PC-3 (cell line): Measurements from ENCODE around the gene FASTK. TPM values are rescaled to one million over a fixed set of nuclear protein-coding genes. Genes with fewer than 3 reads are reported as not detected.

Experiments used
- ATAC-seq: fragments of 200-7000 bp; cut with Tn5 transposase; 2 replicates; pipeline ENCODE4 v1.9.1; 2020; ENCODE audit warnings: mild to moderate bottlenecking, moderate library complexity
- Bru-seq: library from RNA; stranded (reverse); fragments of 400-500 nt; gene quantifications from one replicate; lab custom pipeline; 2021; lab: Mats Ljungman, UMichigan
- BruChase-seq, 2 experiments: library from RNA; stranded (reverse); fragments of 400-500 nt; gene quantifications; one replicate each; lab custom pipeline; 2021; lab: Mats Ljungman, UMichigan
- BruUV-seq: library from RNA; stranded (reverse); fragments of 400-500 nt; replicated peaks from 2 replicates; lab custom pipeline; 2021; lab: Mats Ljungman, UMichigan
- CTCF ChIA-PET: fragments of 300-600 bp; sonication (Branson Sonifier 250); formaldehyde crosslinking; loops from one replicate; lab custom pipeline; 2022; ENCODE audit warnings: antibody characterized with exemption; lab: Charles Lee
- POLR2A ChIA-PET: fragments of 300-600 bp; sonication (Branson Sonifier 250); formaldehyde crosslinking; loops from one replicate; lab custom pipeline; 2022; ENCODE audit warnings: antibody characterized with exemption; ENCODE audit not compliant: unreplicated experiment; lab: Charles Lee
- DNase-seq: peaks from one replicate; pipeline ENCODE4 v3.0.0-alpha.2; 2015
- H2AFZ ChIP-seq: fragments of 300-600 bp; sonication (generic); 2 replicates; pipeline ENCODE4 v1.6.0; 2016; ENCODE audit warnings: antibody characterized with exemption, low read length
- H3F3A ChIP-seq: fragments of 300-600 bp; sonication (generic); one replicate; pipeline ENCODE4 v1.6.0; 2017; ENCODE audit warnings: antibody characterized with exemption, low read length, control low read depth, mild to moderate bottlenecking; ENCODE audit not compliant: unreplicated experiment
- H3K27ac ChIP-seq: fragments of 300-600 bp; sonication (generic); 2 replicates; pipeline ENCODE4 v1.5.1; 2016; ENCODE audit warnings: mild to moderate bottlenecking, low read length
- H3K27me3 ChIP-seq: fragments of 300-600 bp; sonication (generic); 2 replicates; pipeline ENCODE4 v1.6.1; 2016; ENCODE audit warnings: low read length, mixed read lengths
- H3K36me3 ChIP-seq: fragments of 300-600 bp; sonication (generic); 2 replicates; pipeline ENCODE4 v1.6.1; 2016; ENCODE audit warnings: low read depth, mixed run types, low read length, mixed read lengths
- H3K4me1 ChIP-seq: fragments of 300-600 bp; sonication (generic); 2 replicates; pipeline ENCODE4 v1.5.1; 2016; ENCODE audit warnings: low read length; ENCODE audit not compliant: insufficient read depth
- H3K4me2 ChIP-seq: fragments of 300-600 bp; sonication (generic); 2 replicates; pipeline ENCODE4 v1.6.0; 2016; ENCODE audit warnings: low read length
- H3K4me3 ChIP-seq: fragments of 300-600 bp; sonication (generic); 2 replicates; pipeline ENCODE4 v1.5.1; 2016; ENCODE audit warnings: mild to moderate bottlenecking, low read length, mixed read lengths
- H3K79me2 ChIP-seq: fragments of 300-600 bp; sonication (generic); 2 replicates; pipeline ENCODE4 v1.6.1; 2017; ENCODE audit warnings: low read length, mixed read lengths
- H3K9ac ChIP-seq: fragments of 300-600 bp; sonication (generic); 2 replicates; pipeline ENCODE4 v1.6.0; 2016; ENCODE audit warnings: mild to moderate bottlenecking, low read length
- H3K9me2 ChIP-seq: fragments of 300-600 bp; sonication (generic); replicated peaks from 2 replicates; pipeline ENCODE4 v1.6.1; 2016; ENCODE audit warnings: mixed run types, low read length, mixed read lengths
- H3K9me3 ChIP-seq: fragments of 300-600 bp; sonication (generic); 2 replicates; pipeline ENCODE4 v1.6.1; 2016; ENCODE audit warnings: low read length, mixed read lengths
- H4K20me1 ChIP-seq: fragments of 300-600 bp; sonication (generic); 2 replicates; pipeline ENCODE4 v1.6.1; 2016; ENCODE audit warnings: low read length, mixed read lengths
- EZH2 ChIP-seq: fragments of 300-600 bp; sonication (generic); IDR thresholded peaks from one replicate; pipeline ENCODE4 v1.6.1; 2017; ENCODE audit warnings: antibody characterized with exemption, mild to moderate bottlenecking, low read length; ENCODE audit not compliant: unreplicated experiment
- EZH2phosphoT487 ChIP-seq: fragments of 300-600 bp; sonication (generic); IDR thresholded peaks from 2 replicates; pipeline ENCODE4 v1.6.1; 2018; ENCODE audit warnings: mild to moderate bottlenecking, antibody characterized with exemption, low read length, borderline replicate concordance
- intact Hi-C: fragments of 100-400 bp; cut with micrococcal nuclease; formaldehyde crosslinking; loops from 2 replicates; pipeline ENCODE4 v1.9.0; 2023
- long read RNA-seq: library from polyadenylated mRNA; unstranded; transcript quantifications from one replicate; pipeline ENCODE4 v2.0.0, GENCODE V29; 2021; ENCODE audit not compliant: unreplicated experiment
- total RNA-seq: library from RNA; depleted of rRNA; stranded (reverse); fragments of >200 nt; gene quantifications from 2 replicates; pipeline ENCODE4 v1.2.3, GENCODE V29; 2014; rRNA removed
- TF ChIP-seq, protein P1 (sequence below): fragments of 300-600 bp; sonication (generic); conservative IDR thresholded peaks from 2 replicates; pipeline ENCODE4 v1.5.1; 2017; ENCODE audit warnings: antibody characterized with exemption, low read depth, mild to moderate bottlenecking, low read length

Gene FASTK, protein sequence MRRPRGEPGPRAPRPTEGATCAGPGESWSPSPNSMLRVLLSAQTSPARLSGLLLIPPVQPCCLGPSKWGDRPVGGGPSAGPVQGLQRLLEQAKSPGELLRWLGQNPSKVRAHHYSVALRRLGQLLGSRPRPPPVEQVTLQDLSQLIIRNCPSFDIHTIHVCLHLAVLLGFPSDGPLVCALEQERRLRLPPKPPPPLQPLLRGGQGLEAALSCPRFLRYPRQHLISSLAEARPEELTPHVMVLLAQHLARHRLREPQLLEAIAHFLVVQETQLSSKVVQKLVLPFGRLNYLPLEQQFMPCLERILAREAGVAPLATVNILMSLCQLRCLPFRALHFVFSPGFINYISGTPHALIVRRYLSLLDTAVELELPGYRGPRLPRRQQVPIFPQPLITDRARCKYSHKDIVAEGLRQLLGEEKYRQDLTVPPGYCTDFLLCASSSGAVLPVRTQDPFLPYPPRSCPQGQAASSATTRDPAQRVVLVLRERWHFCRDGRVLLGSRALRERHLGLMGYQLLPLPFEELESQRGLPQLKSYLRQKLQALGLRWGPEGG
- total RNA-seq (163 and 211 TPM in 2 replicates), Bru-seq, nascent RNA (percentile 86 among the genes with signal in this experiment), BruChase-seq, experiment 1, labeled RNA remaining after a 6-hour chase (percentile 87 among the genes with signal in this experiment), BruChase-seq, experiment 2, labeled RNA remaining after a 2-hour chase (percentile 91 among the genes with signal in this experiment)
- long read RNA-seq, transcript FASTK-212 (10 exons, 1,764 nt): minor isoform, 20 of 417 reads
- long read RNA-seq, transcript FASTK-213 (9 exons, 1,826 nt): minor isoform, 6 of 417 reads
- long read RNA-seq, transcript FASTK-202 (9 exons, 1,402 nt): minor isoform, 8 of 417 reads
- long read RNA-seq, transcript FASTK-201 (10 exons, 1,827 nt): major isoform, 131 of 417 reads
- long read RNA-seq, partial matches to known transcripts: 75 of 417 reads
- long read RNA-seq, other reads (novel, unspliced or antisense): 172 of 417 reads

DNA sequence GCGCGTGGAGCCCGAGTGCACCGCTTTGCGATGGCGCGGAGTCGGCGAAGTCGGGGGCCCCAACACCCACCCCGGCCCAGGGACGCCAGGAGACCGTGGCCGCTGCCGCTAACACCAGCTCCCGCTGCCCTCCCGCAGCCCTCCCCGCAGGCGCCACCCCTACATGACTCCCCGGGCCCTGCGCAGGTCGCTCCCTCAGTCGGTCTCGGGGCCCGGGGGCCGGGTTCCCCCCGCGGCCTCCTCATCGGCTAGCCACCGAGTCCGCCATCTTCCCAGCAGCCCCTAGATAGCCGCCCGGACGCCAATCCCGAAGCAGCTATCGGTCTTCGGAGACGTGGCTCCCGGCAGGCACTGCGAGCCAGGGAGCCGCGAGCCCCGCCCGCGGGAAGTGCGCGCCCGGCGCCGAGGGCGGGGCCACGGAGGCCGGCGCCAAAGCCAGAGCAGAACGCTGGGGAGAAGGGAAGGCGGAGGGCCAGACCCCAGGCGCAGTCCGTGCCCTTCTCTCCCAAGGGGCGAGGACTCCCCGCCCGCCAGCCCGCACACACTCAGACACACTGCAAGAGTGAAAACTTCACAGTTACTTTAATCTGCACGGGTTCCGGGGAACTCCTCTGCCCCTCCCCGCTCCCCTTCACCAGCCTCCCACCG lies at the start of gene FASTK:
Gene FASTK (minus strand): TSS at position 288 of the 648 bp plus-strand sequence. CDS start 43 bp downstream, at position 245.
- DNase-seq (peak; percentile 94), ATAC-seq (peak; percentile 62)
- H3K4me3 ChIP-seq: peak within 1 kb of the TSS; percentile 91
- peak within 1 kb of the TSS; percentile 98 for H3K9ac ChIP-seq
- H3K9me3 ChIP-seq: no peaks in the 10 kb centered on the region
- intact Hi-C loops: loop anchor here (1.0 kb wide), 3 partner anchors 17 to 52 kb away; partner anchors contain the start of gene ABCB8
- no peaks in the 10 kb centered on the region for H3K27me3 ChIP-seq
- H2AFZ ChIP-seq: peak within 1 kb of the TSS; percentile 70
- H3K9me2 ChIP-seq: no peaks in the 10 kb centered on the region
- POLR2A ChIA-PET: interaction anchor here (0.6 to 0.7 kb wide), 3 partner anchors 18 to 67 kb away, joined by 3 to 15 read pairs (median 5); no protein-coding TSS in a partner anchor
- peak within 1 kb of the TSS; percentile 95 for H3K4me2 ChIP-seq
- H3K36me3 ChIP-seq: no peaks in the 10 kb centered on the region; the same call in 1 of the 2 replicates
- peaks cover 41% of the 10 kb centered on the region for H3K79me2 ChIP-seq
- peak within 1 kb of the TSS; percentile 65 for H3K27ac ChIP-seq
- H3F3A ChIP-seq: no peaks in the 10 kb centered on the region
- TF ChIP-seq, protein P1, sequence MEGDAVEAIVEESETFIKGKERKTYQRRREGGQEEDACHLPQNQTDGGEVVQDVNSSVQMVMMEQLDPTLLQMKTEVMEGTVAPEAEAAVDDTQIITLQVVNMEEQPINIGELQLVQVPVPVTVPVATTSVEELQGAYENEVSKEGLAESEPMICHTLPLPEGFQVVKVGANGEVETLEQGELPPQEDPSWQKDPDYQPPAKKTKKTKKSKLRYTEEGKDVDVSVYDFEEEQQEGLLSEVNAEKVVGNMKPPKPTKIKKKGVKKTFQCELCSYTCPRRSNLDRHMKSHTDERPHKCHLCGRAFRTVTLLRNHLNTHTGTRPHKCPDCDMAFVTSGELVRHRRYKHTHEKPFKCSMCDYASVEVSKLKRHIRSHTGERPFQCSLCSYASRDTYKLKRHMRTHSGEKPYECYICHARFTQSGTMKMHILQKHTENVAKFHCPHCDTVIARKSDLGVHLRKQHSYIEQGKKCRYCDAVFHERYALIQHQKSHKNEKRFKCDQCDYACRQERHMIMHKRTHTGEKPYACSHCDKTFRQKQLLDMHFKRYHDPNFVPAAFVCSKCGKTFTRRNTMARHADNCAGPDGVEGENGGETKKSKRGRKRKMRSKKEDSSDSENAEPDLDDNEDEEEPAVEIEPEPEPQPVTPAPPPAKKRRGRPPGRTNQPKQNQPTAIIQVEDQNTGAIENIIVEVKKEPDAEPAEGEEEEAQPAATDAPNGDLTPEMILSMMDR: no peak
- TF ChIP-seq EZH2 (no peak), EZH2phosphoT487 (no peak)
- BruUV-seq: no TSS peak
- CTCF ChIA-PET: no interaction called here
- H3K4me1 ChIP-seq: peaks cover 39% of the 10 kb centered on the region
- H4K20me1 ChIP-seq: no peaks in the 10 kb centered on the region

DNA sequence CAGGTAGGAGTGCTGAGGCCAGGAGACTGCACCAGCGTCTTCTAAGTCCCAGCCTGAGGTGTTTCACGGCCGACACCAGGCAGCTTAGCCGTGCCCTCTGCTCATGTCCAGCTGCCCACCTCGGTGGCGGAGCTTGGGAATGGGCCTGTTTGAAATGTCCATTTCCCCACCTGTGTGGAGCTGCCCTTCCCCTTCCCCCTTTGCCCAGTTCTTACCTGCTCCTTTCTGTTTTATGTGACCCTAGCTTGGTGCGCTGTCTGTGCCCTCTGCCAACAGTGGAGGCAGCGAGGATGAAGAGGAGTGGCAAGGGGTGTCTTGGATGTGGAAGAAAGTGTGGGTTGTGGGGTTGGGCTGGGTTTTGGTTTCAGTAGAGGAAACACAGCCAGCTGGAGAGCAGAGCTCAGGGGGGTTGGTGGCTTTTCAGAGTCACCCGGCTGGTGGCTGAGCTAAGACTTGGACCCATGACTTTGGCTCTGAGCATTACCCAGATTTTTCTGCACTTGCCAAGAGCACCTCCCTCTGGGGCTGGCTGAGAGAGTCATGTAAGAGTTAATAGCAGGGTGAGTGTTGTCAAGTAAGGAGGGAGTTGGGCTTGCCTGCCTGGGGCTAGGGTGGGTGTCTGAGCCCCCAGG lies 49.5 kb upstream of the FASTK start:
- Histone ChIP-seq H3K36me3 (peaks cover 5% of the 10 kb centered on the region; the same call in 1 of the 2 replicates), H3K9me3 (no peaks in the 10 kb centered on the region), H3K27ac (no peak overlapping the region), H3K27me3 (no peaks in the 10 kb centered on the region), H3F3A (no peaks in the 10 kb centered on the region), H3K79me2 (no peaks in the 10 kb centered on the region), H4K20me1 (no peaks in the 10 kb centered on the region), H3K4me1 (no peaks in the 10 kb centered on the region), H3K4me2 (no peak overlapping the region), H3K4me3 (no peak overlapping the region), H3K9me2 (no peaks in the 10 kb centered on the region), H2AFZ (no peak overlapping the region), H3K9ac (no peak overlapping the region)
- ChIA-PET CTCF (no interaction called here), POLR2A (no interaction called here)
- DNase-seq (no peak), ATAC-seq (no peak)
- intact Hi-C loops: no loop called here
- TF ChIP-seq EZH2 (no peak), EZH2phosphoT487 (no peak)
- TF ChIP-seq, protein P1: no peak
- BruUV-seq: no TSS peak
